GM12878 (cell line): Measurements from ENCODE around the gene ETV3L.

Experiments used
- CHD2 ChIP-seq: IDR thresholded peaks from 2 replicates; pipeline ENCODE4 v1.6.1; 2011; ENCODE audit warnings: low read depth, low read length, improper control_type of control experiment, borderline replicate concordance
- CREM ChIP-seq: IDR thresholded peaks from 2 replicates; pipeline ENCODE4 v1.6.1; 2014; ENCODE audit warnings: antibody characterized with exemption, low read depth
- E2F4 ChIP-seq: IDR thresholded peaks from 2 replicates; pipeline ENCODE4 v1.6.1; 2012; ENCODE audit warnings: low read depth, low read length, improper control_type of control experiment
- ESRRA ChIP-seq: IDR thresholded peaks from 2 replicates; pipeline ENCODE4 v1.6.1; 2012; ENCODE audit warnings: mild to moderate bottlenecking, low read length, improper control_type of control experiment
- HDAC2 ChIP-seq: fragments of 200-600 bp; sonication (generic); IDR thresholded peaks from 2 replicates; pipeline ENCODE4 v1.6.1; 2017
- MEF2A ChIP-seq: IDR thresholded peaks from 2 replicates; pipeline ENCODE4 v1.6.1; 2011; ENCODE audit warnings: low read depth, mild to moderate bottlenecking, low read length, moderate library complexity; ENCODE audit not compliant: insufficient read depth
- NFYB ChIP-seq: IDR thresholded peaks from 2 replicates; pipeline ENCODE4 v1.6.1; 2011; ENCODE audit warnings: low read depth, mild to moderate bottlenecking, low read length, improper control_type of control experiment, moderate library complexity; ENCODE audit not compliant: insufficient read depth
- POLR2A ChIP-seq: IDR thresholded peaks from 2 replicates; pipeline ENCODE4 v1.6.1; 2011; ENCODE audit warnings: low read depth, mild to moderate bottlenecking, low read length
- POU2F2 ChIP-seq: IDR thresholded peaks from 3 replicates; pipeline ENCODE4 v1.6.1; 2011; ENCODE audit warnings: low read depth, mild to moderate bottlenecking, low read length, borderline replicate concordance
- RAD21 ChIP-seq: IDR thresholded peaks from 2 replicates; pipeline ENCODE4 v1.6.1; 2011; ENCODE audit warnings: mild to moderate bottlenecking, low read depth, low read length, moderate library complexity; ENCODE audit not compliant: insufficient read depth
- SMARCA5 ChIP-seq: fragments of 450-650 bp; IDR thresholded peaks from 2 replicates; pipeline ENCODE4 v1.6.1; 2017; ENCODE audit warnings: mild to moderate bottlenecking
- SP1 ChIP-seq: IDR thresholded peaks from one replicate; pipeline ENCODE4 v1.6.1; 2011; ENCODE audit warnings: low read depth, low read length
- ZBTB33 ChIP-seq: fragments of 450-650 bp; IDR thresholded peaks from 2 replicates; pipeline ENCODE4 v1.6.1; 2017; ENCODE audit warnings: mild to moderate bottlenecking
- TF ChIP-seq, protein P1 (sequence below), 3 experiments: IDR thresholded peaks in 2 of 3; conservative IDR thresholded peaks in 1 of 3; 2 replicates each; pipeline ENCODE4 v1.5.1; 2011; ENCODE audit warnings: low read depth in 3 of 3, low read length in 3 of 3, mild to moderate bottlenecking in 3 of 3, control low read depth in 2 of 3, moderate library complexity in 2 of 3, inconsistent platforms in 1 of 3, mixed read lengths in 1 of 3; ENCODE audit not compliant: control insufficient read depth in 2 of 3, insufficient read depth in 1 of 3; ENCODE audit errors: extremely low read depth in 1 of 3

DNA sequence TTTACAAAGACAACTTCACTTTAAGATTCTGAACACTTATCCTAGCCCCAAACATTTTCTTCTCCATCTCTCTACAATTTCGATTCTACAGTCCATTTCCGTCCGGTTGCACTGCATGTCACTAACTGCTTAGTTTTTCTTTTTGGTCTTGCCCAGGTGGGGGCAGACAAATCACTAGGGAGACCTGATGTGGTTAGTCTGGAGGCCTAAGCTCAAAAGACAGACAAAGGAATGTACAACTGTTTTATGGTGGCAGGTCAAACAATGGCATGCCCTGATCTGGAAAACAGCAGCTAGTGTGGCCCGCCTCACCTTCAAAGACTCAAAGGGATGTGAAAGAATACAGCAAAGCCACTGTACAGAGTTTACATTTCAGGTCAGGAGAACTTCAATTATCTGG lies 34.8 kb upstream of the ETV3L start:
- no peak for TF ChIP-seq SP1
- TF ChIP-seq POLR2A = no peak
- no peak for TF ChIP-seq POU2F2
- TF ChIP-seq HDAC2 = no peak
- no peak for TF ChIP-seq SMARCA5
- TF ChIP-seq, protein P1, sequence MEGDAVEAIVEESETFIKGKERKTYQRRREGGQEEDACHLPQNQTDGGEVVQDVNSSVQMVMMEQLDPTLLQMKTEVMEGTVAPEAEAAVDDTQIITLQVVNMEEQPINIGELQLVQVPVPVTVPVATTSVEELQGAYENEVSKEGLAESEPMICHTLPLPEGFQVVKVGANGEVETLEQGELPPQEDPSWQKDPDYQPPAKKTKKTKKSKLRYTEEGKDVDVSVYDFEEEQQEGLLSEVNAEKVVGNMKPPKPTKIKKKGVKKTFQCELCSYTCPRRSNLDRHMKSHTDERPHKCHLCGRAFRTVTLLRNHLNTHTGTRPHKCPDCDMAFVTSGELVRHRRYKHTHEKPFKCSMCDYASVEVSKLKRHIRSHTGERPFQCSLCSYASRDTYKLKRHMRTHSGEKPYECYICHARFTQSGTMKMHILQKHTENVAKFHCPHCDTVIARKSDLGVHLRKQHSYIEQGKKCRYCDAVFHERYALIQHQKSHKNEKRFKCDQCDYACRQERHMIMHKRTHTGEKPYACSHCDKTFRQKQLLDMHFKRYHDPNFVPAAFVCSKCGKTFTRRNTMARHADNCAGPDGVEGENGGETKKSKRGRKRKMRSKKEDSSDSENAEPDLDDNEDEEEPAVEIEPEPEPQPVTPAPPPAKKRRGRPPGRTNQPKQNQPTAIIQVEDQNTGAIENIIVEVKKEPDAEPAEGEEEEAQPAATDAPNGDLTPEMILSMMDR (IDR thresholded peaks at IDR 0.05 in 2 of 3, conservative IDR thresholded peaks at IDR 0.05 in 1 of 3; ENCODE audit: control insufficient read depth in 2 of 3, extremely low read depth in 1 of 3, insufficient read depth in 1 of 3, low read depth in 3 of 3, low read length in 3 of 3) = no peak
- TF ChIP-seq E2F4 = no peak
- TF ChIP-seq ESRRA = no peak
- TF ChIP-seq ZBTB33 = no peak
- TF ChIP-seq CHD2 = no peak
- TF ChIP-seq MEF2A = no peak
- no peak for TF ChIP-seq RAD21
- no peak for TF ChIP-seq CREM
- TF ChIP-seq NFYB = no peak
